ENCODE measurements around the gene MCF2L.

Gene MCF2L

DNA sequence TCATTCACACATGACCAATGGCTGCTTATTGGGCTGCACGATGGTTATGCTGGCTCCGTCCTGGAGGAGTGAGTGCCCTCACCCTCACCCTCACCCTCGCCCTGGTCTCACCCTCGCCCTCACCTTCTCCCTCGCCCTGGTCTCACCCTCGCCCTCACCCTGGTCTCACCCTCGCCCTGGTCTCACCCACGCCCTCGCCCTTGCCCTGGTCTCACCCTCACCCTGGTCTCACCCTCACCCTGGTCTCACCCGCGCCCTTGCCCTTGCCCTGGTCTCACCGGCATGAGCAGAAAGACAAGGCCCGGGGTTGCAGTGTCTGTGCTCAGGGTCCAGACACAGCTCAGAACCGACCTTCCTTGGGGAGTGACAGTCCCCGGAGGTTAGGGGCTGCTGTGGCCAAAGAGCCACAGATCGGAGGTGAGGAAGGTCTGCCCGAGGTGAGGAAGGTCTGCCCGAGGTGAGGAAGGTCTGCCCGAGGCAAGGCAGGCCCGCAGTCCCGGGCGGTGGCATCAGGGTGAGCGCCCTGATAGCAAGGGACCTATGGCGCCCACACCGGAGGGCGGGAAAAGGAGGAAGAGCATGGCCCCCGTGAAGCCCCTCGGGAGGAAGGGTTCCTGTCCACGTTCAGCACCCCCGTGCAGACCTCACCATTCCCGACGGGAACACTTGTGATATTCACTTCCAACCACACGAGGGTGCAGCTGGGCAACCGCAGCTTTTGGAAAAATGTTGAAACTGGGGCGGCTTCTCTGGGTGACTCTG is 65.6 kb downstream of the MCF2L start:
- no peak for DNase-seq

DNA sequence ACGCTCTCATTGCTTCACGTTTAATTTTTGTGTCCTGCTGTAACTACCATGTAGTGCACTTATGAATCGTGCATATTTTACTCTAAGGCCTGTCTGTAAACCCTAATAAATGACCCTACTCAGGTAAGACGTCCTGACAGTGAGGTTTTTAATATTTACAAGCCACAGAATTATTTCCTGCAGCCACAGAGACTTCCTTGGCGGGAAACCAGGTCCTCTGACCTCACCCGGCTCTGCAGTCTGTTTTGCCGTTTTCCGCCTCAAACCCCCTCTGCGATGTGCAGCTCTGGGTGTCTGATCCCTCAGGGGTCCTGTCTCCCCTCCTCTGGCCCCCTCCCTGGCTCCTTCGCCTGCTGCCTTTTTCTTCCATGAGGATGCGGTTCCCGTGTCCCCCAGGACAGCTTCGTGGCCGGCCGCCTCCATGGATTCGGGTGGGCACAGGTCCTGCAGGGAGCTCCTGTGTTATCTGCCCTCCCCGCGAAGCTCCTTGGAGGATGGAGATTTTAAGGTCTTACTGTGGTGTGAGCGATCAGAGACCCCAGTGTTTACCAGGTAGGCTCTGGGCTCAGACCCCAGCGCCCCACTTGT is 66.3 kb downstream of the MCF2L start:
- no peak for DNase-seq

DNA sequence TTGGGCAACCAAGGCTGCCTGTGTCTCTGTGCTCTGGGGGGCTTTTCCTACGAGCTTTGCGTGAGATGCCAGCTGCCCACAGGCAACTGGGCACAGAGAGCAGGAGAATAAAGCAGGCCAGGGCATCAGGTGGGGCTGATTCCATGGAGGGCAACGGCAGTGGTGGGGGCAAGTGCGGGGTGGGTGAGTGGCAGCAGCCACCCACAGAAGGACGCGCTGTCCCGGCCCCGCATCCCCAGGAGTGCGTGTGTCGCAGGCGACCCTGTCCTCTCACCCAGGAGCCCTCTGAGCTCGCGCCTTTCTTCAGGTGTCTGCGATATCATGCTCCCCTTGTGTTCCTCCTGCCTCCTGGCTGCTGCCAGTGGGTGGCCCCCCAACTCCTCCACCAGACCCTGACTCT is 67.4 kb downstream of the MCF2L start:
- no peak for DNase-seq

DNA sequence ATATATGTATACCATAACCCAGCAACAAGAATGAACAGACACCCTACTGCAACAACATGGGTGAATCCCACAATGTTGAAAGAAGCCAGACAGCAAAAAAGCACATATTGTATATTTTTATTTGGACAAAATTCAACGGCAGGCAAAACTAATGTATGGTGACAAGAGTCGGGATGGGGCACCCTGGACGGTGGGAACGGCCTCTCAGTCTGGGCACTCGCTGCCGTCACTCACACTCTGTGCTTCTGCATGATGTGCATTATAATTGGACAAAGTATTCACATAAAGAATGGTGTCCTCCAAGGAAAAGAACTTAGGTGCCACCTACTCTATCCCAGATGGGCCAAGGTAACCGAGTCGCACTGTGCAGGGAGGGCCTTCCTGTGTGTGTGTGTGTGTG is 71.0 kb downstream of the MCF2L start:
- no peak for DNase-seq

DNA sequence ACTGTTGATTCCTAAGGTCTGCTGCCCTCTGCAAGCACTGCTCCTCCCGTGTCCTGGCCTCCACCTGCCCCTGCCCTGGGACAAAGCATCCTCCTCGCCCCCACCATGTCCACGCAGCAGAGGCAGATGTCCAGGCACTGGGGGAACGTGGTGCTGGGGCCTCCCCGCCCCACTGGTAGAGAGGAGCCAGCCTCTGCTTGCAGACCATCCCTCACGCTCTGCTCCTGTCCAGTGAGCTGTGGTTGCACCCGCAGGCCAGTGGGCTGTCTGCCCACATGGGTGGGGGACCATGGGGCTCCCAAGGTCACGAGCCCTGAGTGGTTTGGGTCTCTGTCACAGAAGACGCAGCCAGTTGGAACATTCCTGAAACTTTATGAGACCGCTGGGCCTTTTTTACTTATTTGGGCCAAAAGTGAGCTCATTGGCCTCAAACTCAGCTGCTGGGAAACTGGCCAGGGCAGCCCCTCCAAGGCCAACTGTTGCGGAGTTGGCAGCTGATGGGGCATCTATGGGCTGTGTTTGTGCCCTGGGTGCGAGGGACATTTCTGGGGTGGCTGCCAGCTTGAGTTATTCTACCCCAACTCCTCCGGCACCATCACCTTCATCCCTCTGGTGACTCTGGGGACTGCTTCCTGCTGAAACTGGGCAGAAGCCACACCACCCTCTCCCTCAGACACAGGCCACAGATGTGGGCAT is 71.7 kb downstream of the MCF2L start:
- no peak for DNase-seq

DNA sequence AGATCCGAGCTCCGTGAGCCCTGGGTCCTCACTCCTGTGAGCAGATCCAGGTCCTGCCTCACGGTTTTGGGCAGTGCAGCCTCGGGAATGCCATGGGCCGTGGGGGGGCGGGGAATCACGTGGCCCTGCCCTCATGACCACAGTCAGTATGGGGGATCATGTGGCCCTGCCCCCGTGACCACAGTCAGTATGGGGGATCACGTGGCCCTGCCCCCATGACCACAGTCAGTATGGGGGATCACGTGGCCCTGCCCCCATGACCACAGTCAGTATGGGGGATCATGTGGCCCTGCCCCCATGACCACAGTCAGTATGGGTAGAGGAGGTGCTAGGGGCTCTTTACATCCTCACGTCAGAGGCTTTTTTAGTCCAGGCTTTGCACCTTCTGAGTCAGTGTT is 72.3 kb downstream of the MCF2L start:
- DNase-seq = no peak

DNA sequence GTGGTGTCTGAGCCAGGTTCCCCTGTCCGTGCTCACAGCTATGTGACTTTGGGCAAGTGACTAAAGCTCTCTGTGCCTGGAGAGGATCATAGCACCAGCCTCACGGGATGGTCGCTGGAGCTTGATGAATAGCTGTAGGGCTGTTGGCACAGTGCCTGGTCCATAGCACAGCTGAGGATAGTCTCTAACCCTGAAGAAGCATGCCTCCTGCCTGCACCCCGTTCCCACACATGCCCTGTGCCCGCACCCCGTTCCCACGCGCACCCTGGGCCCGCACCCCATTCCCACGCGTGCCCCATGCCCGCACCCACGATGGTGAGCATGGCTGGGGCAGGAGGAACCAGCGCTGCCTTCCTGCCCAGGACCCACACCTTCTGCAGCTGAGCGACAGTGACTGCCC is 72.9 kb downstream of the MCF2L start:
- no peak for DNase-seq

DNA sequence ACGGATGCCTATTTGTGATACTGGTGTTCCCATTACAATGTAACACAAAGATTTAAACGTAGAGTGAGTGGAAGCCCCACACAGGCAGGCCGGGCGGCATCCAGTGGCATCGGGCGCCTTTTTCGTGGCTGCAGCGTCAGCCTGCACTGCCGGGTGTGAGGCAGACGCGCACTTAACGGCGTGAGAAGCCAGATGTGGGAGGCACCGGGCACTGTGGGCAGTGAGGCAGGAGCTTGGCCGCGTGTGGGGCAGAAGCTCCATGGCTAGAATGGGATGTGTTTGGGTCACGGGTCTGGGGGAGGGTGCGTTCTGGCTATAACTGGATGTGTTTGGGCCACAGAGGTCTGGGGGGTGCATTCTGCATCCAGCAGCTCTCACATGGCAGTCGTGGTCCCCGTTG is 73.4 kb downstream of the MCF2L start:
- DNase-seq = no peak

DNA sequence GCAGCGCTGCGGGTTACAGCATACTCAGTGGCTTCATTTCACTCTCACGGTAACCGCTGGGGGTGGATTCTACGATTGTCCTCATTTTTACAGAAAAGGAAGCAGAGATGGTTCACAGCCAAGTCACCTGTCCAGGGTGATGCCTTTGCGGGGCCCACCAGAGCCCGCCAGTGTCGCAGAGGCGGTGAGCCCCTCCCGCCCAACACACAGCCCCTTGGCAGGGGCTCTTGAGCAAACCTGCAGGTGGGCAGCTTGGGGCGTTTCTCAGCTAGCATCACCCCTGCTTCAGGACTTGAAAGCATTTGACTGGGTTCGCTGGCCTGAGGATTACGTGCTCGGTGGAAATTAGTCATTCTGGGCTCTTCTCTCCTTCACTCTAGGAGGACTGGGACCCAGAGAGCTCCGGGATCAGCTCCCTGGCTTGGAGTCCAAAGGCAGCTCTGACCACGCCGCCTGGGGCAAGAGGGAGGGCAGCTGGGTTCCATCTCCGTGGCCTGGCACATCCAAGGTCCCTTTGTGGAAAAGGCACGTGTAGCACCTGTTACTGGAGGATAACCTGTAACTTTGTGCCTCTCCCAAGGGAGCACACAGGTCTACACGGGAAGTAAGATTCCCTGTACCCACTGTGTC is 74.1 kb downstream of the MCF2L start:
- DNase-seq = no peak

DNA sequence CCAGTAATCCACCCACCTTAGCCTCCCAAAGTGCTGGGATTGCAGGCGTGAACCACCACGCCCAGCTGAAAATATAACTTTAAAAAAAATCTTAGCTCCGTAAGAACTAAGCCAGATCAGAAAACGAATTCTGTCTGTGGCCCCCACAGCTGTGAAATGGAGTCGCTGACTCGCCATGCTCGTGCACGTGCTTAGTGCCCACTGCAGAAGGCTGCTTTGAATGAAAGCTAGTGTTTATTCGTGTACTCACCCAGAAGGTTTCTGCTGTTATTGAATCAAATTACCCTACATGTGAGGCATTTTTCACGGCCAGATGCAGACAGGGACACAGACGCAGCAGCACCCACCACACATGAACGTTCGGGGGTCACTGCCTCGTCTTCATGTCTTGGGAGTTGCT is 74.9 kb downstream of the MCF2L start:
- DNase-seq = no peak

DNA sequence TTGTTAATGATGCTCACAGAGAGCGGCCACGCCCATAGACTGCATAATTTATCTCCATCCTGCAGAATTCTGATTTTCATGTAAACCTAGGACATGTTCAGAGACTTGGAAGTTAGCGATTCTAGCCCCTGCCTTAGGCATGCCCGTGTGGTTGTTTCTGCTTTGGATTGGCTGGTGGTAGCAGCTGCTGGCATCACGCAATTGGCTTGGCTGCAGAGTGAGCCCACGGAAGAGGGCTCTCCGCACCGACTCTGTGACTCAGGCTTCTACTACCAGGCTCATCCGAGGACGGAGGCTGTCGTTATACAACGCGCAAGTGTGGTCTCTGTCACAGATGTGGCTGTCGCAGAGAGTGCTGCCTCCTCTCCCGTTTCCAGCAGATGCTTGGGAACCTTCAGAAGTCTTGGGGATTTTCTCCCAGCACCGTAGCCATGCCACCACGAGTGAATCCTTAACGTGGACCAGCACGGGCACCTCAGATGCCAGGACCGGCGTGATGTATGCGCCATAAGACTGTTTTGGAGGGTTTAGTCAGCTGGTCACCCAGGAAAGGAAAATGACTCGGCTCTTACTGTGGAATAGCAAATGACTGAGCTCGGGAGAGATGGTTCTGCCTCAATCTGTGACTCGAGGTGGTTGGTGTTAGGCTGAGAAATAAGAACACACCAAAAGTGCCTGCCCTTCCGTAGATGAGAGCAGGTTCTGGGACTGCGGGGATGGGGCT is 75.5 kb downstream of the MCF2L start:
- DNase-seq = no peak

DNA sequence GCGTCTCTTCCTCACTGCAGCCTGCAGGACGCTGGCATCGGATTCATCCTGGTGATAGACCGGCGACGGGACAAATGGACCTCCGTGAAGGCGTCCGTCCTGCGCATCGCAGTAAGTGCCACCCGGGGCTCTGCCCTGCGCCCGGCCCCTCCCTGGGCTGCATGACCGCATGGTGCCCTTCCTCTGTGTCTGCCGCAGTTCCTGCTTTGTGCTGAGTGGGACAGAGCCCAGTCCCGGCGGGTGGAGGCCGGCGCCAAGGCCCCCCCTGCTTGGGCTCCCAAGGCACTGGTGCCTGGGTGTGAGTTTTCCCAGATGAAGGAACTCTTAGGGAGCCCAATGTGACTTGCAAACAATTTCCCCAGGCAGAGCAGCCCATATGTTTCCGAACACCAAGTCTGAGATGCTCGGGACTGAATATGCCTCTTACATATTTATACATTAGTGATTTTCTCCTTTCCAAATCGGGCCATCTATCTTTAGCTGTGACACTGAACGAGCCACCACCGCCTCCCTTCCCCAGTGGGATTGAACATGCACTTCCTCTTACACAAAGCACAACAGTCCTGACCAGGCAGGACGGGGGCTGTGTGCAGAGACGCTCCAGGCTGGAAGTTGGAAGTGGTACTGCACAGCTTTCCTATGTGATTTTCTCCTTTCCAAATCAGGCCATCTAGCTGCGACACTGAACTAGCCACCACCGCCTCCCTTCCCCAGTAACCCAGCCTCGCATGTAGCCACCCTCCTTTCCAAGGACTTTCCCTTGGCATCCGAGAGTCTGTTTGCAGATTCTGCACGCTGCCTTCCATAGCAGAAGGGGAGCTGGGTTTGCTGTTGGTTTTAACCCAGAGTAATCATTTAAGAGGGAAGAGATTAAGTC is 76.5 kb downstream of the MCF2L start:
- DNase-seq = no peak

DNA sequence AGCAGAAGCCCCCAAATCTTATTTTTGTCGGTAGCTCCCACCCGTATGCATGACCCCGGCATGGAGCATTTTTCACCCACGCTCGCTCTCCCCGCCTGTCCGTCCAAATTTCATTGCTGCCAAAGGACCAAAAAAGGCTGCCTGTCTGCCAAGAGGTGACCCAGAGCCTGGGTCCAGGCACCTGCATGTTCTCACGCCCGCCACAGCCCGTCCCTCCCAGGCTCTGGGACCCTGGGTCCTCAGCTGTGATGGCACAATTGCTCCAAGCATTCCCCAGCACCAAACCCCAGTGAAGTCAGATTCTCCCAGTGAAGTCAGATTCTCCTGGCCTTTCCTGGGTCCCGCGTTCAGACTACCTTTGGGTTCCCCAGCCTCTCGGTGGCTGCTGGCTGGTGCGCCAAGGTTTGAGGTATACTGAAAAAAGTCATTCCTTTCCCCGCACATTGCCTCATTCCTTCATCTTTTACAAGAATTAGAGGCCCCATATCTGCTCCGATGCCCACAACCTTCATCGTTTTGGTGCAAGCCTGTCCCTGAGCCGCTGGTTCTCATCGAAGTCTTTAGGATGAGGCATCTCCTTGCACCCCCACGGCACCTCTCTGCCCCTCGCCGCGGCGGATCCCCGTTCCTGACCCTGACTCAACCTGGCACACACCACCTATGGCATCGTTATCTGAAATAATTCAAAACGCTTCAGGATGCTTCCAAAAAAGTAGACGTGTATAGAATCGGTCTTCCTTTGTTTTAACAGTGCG is 77.3 kb downstream of the MCF2L start:
- DNase-seq = no peak

DNA sequence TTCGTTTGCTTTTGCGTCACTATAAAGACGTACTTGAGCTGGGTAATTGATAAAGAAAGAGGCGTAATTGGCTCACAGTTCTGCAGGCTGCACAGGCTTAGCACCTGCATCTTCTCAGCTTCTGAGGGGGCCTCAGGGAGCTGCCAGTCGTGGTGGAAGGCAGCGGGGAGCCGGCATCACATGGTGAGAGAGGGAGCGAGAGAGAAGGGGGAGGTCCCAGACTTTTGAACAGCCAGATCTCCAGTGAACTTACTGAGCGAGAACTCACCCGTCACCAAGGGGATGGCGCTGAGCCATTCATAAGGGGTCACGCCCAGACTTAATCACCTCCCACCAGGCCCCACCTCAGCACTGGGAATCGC is 77.8 kb downstream of the MCF2L start:
- DNase-seq = no peak

DNA sequence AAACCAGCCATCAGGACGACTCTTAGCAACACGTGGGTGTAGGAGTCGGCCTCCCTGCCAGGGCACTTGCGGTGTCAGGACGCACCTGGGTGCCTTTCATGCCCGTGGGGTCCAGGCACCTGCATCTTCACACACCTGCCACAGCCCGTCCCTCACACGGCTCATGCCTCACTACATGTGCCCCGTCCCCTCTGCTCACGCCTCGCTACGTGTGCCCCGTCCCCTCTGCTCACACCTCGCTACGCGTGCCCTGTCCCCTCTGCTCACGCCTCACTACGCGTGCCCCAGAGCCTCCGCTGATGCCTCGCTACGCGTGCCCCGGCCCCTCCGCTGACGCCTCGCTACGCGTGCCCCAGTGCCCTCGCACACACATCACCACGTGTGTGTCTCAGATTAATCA is 78.6 kb downstream of the MCF2L start:
- no peak for DNase-seq

DNA sequence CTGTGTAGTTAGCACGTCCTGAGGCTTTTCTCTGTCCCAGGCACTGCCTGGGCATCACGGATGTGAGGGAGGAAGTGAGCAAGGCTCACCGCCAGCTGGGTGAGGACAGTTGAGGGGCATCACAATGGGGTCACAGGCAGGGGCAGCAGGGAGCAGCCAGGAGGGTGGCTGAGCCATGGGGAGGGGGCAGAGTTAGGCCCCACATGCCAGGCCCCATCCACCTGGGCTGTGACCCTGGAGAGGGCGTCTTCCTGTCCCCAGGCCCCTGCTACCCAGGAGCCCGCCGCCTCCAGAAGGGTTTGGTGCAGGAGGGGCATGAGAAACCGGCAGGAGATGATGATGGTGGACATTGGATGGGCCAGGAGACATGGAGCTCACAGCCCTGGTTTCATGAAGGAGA is 79.8 kb downstream of the MCF2L start:
- no peak for DNase-seq

DNA sequence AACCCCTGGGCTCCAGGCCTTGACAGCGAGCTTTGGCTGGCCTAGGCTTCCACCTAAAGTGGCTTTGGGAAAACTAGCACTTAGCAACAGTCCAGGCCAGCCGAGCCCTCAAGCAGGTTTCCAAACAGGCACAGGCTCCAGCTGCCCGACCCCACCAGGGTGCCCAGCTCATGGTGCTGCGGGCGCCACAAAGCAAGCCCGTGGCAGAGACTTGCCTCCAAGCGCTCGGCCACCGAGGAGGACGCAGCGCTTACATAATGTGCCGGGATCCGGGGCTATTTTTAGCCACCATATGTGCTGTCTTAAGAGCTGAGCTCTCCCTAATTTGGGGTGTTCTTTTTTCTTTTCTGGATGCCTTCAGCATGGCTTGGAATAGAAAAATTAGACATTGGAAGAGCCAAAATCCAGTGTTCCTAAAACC is 80.5 kb downstream of the MCF2L start:
- DNase-seq = no peak

DNA sequence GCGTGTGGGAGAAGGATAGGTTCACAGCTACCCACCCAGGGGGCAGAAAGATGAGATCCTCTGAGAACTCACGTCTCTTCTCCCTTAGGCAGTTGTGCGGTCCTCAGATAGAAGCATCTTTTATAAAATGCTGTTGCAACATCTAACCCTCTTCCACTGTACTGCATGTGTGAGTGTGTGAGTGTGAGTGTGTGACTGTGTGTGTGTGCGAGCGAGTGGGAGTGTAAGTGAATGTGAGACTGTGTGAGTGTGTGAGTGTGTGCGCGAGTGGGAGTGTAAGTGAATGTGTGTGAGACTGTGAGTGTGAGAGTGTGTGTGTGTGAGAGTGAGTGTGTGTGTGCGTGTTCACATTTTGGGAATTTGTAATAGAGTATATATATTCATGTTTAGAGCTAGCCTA is 81.0 kb downstream of the MCF2L start:
- DNase-seq = no peak

DNA sequence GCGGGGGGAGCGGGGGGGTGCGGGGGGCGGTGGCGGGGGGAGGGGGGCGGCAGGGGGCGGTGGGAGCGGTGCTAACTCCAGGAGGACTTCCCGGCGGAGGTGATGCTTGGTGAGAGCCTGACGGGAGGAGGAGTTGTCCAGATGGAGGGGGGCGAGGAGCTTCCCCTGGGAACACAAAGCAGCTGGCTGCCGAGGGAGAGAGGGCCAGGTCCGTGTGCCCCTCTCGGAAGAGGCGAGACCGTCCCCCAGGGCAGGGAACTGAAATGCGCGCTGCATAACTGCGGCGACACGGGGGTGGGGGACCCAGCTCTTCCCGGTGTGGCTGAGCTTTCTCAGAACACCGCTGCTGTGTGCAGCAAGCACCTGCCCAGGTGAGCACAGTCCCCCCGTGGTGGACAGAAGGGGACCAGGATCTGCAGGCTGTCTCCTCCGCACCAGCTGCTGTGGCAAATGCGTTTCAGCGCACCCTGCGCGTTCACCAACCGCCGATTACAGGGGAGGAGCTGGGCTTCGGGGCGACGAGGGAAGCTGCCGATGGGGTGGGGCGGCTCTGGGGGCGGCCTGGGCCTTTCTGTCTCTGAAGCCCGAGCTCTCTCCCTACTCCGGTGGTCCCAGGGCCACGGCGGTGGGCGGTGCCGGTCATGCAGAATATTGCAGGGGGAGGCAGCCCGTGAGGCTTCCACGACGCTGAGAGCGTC is 81.9 kb downstream of the MCF2L start:
- no peak for DNase-seq

DNA sequence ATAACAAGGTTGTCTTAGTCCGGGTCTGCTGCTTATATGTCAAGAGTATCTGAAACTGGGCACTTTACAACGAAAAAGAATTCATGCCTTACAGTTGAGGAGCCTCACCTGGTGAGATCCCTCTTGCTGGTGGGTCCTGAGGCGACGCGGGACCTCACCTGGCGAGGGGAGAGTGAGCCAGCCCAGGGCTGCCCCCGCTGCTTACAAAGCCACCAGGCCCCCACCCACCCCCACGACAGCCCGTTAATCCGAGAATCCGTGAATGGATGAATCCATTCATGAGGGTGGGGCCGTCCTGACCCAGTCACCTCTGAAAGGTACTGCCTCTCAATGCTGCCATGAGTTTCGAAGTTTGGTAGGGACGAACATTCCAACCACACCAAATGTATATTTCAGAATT is 82.6 kb downstream of the MCF2L start:
- DNase-seq = no peak

DNA sequence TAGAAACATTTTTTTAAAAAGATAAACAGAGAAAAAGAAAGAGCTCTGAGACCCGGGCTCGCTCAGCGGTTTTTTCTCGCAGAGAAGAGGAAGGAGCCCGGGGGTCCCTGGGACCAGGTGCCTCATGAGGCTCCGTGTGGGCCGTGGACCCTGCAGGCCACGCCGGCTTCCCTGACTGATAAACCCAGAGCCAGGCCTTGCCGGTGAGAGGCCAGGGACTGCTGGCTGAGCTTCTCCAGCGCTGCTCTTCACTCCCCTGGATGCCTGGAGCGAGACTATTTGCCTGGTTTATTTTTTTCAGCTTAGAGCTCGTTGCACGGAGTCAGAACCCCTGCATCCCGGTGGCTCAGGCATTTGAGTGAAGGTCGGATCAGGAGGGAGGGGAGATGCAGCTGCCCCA is 83.2 kb downstream of the MCF2L start:
- no peak for DNase-seq

All from NCI-H2029 (cell line).